ENCODE results near the gene MUC6. TPM values are rescaled to one million over a fixed set of nuclear protein-coding genes. Genes with fewer than 3 reads are reported as not detected.

The MUC6 gene
- total and polyA plus RNA-seq, 10 of the 15 experiments (the other 5 are each of a cell fraction or from before 2014, with no cell fraction given), result 0.03 TPM; not detected in 8

DNA sequence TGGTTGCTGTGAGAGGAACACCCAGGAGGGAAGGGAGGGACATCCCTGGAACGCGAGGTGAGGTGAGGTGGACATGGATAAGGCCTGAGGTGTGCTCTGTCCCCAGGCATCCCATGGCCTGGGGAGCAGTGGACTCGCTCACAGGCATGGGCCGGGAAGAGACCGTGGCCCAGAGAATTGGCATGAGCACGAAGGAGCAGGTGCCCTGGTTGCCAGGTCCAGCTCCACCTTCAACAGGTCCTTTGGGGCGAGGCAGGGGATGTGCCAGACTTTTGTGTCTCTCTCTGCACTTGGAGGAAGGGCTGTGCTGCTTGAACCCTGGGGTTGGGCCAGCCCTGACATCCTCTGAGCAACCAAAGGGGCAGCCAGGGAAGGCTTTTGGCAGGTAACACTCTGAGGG is 21.5 kb downstream of the MUC6 start:
- RAD21 ChIA-PET (ENCODE audit: unreplicated experiment), result no interaction called here
- intact Hi-C loops (cut with micrococcal nuclease; ENCODE audit: unreplicated experiment) (no loop called here), in situ Hi-C loops (cut with MboI) (no loop called here)
- Histone ChIP-seq H3K27ac (ENCODE audit: control insufficient read depth, insufficient read depth) (no peak overlapping the region), H3K4me3 (no peak overlapping the region), H3K9ac (ENCODE audit: control insufficient read depth, insufficient read depth, low read length) (no peak overlapping the region), H4K20me1 (ENCODE audit: control insufficient read depth, insufficient read depth) (no peaks in the 10 kb centered on the region), H3K27me3 (replicated peaks in 1 of 2; ENCODE audit: control insufficient read depth in 2 of 2, insufficient read depth in 2 of 2, low read length in 1 of 2) (no peaks in the 10 kb centered on the region), H3K9me3 (replicated peaks; ENCODE audit: control insufficient read depth, insufficient read depth, low read length) (no peaks in the 10 kb centered on the region), H3K36me3 (ENCODE audit: control insufficient read depth in 2 of 2, insufficient read depth in 2 of 2, low read length in 1 of 2) (peaks cover 2 to 3% of the 10 kb centered on the region in 2 experiments; a peak in 3 of 4 replicates), H3K4me2 (ENCODE audit: control insufficient read depth, insufficient read depth) (no peak overlapping the region), H2AFZ (ENCODE audit: control insufficient read depth, low read depth, low read length) (no peak overlapping the region), H3K79me2 (ENCODE audit: control insufficient read depth, insufficient read depth, low read length) (no peaks in the 10 kb centered on the region), H3K4me1 (ENCODE audit: control insufficient read depth, insufficient read depth, low read length) (no peaks in the 10 kb centered on the region)
- FAIRE-seq (no peak), DNase-seq (ENCODE audit: low read depth, low spot score) (no peak), ATAC-seq (no peak)
- SMC1A ChIA-PET (ENCODE audit: uncharacterized antibody, unreplicated experiment), result no interaction called here
- 87% methylated on average over 7 of the region's 7 CpGs for WGBS (ENCODE audit: insufficient coverage, insufficient replicate concordance, low lambda C conversion rate, missing lambda C conversion rate)
- POLR2A ChIA-PET, result no interaction called here
- TF ChIP-seq RUNX3 (IDR thresholded peaks at IDR 0.05; ENCODE audit: low read length) (no peak), CBX3 (IDR thresholded peaks at IDR 0.05; ENCODE audit: borderline replicate concordance, low read depth) (no peak), EGR1 (IDR thresholded peaks at IDR 0.05; ENCODE audit: borderline replicate concordance in 1 of 2, low read depth in 2 of 2, low read length in 2 of 2) (no peak), FOS (IDR thresholded peaks at IDR 0.05; ENCODE audit: borderline replicate concordance, extremely low read depth, insufficient read length) (no peak), POLR2A (IDR thresholded peaks at IDR 0.05; ENCODE audit: low read depth, low read length) (peak; percentile 33)
- TF ChIP-seq, protein P1, sequence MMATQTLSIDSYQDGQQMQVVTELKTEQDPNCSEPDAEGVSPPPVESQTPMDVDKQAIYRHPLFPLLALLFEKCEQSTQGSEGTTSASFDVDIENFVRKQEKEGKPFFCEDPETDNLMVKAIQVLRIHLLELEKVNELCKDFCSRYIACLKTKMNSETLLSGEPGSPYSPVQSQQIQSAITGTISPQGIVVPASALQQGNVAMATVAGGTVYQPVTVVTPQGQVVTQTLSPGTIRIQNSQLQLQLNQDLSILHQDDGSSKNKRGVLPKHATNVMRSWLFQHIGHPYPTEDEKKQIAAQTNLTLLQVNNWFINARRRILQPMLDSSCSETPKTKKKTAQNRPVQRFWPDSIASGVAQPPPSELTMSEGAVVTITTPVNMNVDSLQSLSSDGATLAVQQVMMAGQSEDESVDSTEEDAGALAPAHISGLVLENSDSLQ (IDR thresholded peaks at IDR 0.05), result no peak
- no TSS peak for BruUV-seq (replicated peaks)
- CTCF ChIA-PET, result no interaction called here

DNA sequence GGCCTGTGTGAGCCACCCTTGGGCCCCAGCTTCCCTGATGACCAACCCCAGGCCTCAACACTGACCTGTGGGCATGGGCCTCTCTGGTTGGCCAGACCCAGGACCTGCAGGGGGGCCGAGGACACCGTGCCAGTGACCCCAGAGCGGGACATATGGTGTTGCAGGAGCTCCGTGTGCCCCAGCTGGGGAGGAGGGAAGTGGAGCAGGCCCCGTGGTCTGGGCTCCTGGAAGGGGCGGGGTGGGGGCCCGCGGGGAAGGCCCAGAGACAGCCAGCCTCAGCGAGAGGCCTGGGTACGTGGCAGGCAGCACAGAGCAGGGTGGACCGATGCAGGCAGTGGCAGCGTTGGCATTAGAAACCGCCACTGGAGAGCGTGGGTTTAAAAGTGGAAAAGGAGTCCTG is 22.2 kb downstream of the MUC6 start:
- no peaks in the 10 kb centered on the region for H3K4me1 ChIP-seq (ENCODE audit: control insufficient read depth, insufficient read depth, low read length)
- H3K27ac ChIP-seq (ENCODE audit: control insufficient read depth, insufficient read depth), result no peak overlapping the region
- intact Hi-C loops (cut with micrococcal nuclease; ENCODE audit: unreplicated experiment), result no loop called here
- in situ Hi-C loops (cut with MboI), result no loop called here
- RAD21 ChIA-PET (ENCODE audit: unreplicated experiment), result no interaction called here
- no peak overlapping the region for H2AFZ ChIP-seq (ENCODE audit: control insufficient read depth, low read depth, low read length)
- H3K4me3 ChIP-seq, result no peak overlapping the region
- H3K36me3 ChIP-seq (ENCODE audit: control insufficient read depth in 2 of 2, insufficient read depth in 2 of 2, low read length in 1 of 2), result peaks cover 2 to 4% of the 10 kb centered on the region in 2 experiments; a peak in 3 of 4 replicates
- SMC1A ChIA-PET (ENCODE audit: uncharacterized antibody, unreplicated experiment), result no interaction called here
- no peak overlapping the region for H3K4me2 ChIP-seq (ENCODE audit: control insufficient read depth, insufficient read depth)
- H3K9ac ChIP-seq (ENCODE audit: control insufficient read depth, insufficient read depth, low read length), result no peak overlapping the region
- POLR2A ChIA-PET, result no interaction called here
- no peaks in the 10 kb centered on the region for H3K9me3 ChIP-seq (replicated peaks; ENCODE audit: control insufficient read depth, insufficient read depth, low read length)
- ATAC-seq, result no peak
- BruUV-seq (replicated peaks), result no TSS peak
- CTCF ChIA-PET, result no interaction called here
- H3K27me3 ChIP-seq (replicated peaks in 1 of 2; ENCODE audit: control insufficient read depth in 2 of 2, insufficient read depth in 2 of 2, low read length in 1 of 2), result no peaks in the 10 kb centered on the region
- H4K20me1 ChIP-seq (ENCODE audit: control insufficient read depth, insufficient read depth), result no peaks in the 10 kb centered on the region
- no peak for FAIRE-seq
- 98% methylated on average over 12 of the region's 14 CpGs for WGBS (ENCODE audit: insufficient coverage, insufficient replicate concordance, low lambda C conversion rate, missing lambda C conversion rate)
- no peak for DNase-seq (ENCODE audit: low read depth, low spot score)
- H3K79me2 ChIP-seq (ENCODE audit: control insufficient read depth, insufficient read depth, low read length), result no peaks in the 10 kb centered on the region
- TF ChIP-seq, protein P2, sequence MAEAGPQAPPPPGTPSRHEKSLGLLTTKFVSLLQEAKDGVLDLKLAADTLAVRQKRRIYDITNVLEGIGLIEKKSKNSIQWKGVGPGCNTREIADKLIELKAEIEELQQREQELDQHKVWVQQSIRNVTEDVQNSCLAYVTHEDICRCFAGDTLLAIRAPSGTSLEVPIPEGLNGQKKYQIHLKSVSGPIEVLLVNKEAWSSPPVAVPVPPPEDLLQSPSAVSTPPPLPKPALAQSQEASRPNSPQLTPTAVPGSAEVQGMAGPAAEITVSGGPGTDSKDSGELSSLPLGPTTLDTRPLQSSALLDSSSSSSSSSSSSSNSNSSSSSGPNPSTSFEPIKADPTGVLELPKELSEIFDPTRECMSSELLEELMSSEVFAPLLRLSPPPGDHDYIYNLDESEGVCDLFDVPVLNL (IDR thresholded peaks at IDR 0.05; ENCODE audit: low read depth, low read length), result no peak
- TF ChIP-seq IKZF2 (IDR thresholded peaks at IDR 0.05) (no peak), SMAD1 (IDR thresholded peaks at IDR 0.05; ENCODE audit: low read depth, partially characterized antibody) (no peak), ATF7 (IDR thresholded peaks at IDR 0.05; ENCODE audit: low read depth) (no peak), MTA3 (IDR thresholded peaks at IDR 0.05; ENCODE audit: borderline replicate concordance, low read length) (no peak)
- TF ChIP-seq, protein P3, sequence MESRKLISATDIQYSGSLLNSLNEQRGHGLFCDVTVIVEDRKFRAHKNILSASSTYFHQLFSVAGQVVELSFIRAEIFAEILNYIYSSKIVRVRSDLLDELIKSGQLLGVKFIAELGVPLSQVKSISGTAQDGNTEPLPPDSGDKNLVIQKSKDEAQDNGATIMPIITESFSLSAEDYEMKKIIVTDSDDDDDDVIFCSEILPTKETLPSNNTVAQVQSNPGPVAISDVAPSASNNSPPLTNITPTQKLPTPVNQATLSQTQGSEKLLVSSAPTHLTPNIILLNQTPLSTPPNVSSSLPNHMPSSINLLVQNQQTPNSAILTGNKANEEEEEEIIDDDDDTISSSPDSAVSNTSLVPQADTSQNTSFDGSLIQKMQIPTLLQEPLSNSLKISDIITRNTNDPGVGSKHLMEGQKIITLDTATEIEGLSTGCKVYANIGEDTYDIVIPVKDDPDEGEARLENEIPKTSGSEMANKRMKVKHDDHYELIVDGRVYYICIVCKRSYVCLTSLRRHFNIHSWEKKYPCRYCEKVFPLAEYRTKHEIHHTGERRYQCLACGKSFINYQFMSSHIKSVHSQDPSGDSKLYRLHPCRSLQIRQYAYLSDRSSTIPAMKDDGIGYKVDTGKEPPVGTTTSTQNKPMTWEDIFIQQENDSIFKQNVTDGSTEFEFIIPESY (IDR thresholded peaks at IDR 0.05), result no peak
- TF ChIP-seq, protein P4, sequence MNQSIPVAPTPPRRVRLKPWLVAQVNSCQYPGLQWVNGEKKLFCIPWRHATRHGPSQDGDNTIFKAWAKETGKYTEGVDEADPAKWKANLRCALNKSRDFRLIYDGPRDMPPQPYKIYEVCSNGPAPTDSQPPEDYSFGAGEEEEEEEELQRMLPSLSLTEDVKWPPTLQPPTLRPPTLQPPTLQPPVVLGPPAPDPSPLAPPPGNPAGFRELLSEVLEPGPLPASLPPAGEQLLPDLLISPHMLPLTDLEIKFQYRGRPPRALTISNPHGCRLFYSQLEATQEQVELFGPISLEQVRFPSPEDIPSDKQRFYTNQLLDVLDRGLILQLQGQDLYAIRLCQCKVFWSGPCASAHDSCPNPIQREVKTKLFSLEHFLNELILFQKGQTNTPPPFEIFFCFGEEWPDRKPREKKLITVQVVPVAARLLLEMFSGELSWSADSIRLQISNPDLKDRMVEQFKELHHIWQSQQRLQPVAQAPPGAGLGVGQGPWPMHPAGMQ (IDR thresholded peaks at IDR 0.05; ENCODE audit: borderline replicate concordance), result no peak
